ENCODE measurements around the gene B3GNT9. TPM values are rescaled to one million over a fixed set of nuclear protein-coding genes. Genes with fewer than 3 reads are reported as not detected.

The B3GNT9 gene
- total and polyA plus RNA-seq, 12 donors = 2.9 to 52.1 (median 19.6) TPM

DNA sequence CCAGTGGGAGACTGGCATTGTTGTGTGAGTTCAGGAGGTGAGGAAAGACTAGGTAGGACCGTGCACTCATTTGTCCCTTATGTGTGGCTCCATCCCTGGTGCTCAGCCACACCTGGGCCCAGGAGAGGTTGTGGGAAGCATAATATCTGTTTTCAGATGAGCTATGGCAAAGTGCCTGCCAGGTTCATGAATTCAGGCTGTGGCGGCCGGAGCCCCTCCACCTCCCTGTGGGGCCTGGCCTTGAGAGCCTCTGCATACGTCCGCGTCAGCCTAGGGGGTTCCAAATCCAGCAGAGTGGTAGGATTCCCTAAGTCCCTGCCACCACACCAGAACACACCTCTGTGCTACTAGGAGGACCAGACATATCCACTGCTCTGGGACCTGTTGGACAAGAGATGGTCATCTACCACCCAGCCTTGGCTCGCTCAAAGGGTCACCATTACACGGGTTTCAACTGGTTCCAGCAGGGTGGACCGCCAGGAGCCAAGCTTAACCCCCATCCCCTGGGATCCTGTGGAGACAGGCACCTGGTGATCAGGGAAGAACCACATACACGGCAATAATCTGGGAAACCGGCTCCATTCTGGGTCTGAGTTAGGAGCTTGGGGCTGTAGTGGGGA, 2.0 kb downstream of the B3GNT9 start:
- no peaks in the 10 kb centered on the region for H3K27me3 ChIP-seq
- H3K4me1 ChIP-seq (replicated peaks in 1 of 2) = peaks cover 0 to 6% of the 10 kb centered on the region in 2 donors
- no peak overlapping the region for H3K27ac ChIP-seq
- no peaks in the 10 kb centered on the region for H3K9me3 ChIP-seq (replicated peaks in 1 of 3)
- WGBS, 4 donors = 83 to 93% (median 90%) methylated on average over 6 to 11 of the region's 11 CpGs
- TF ChIP-seq POLR2A (IDR thresholded peaks at IDR 0.05) (no peak), CTCF (IDR thresholded peaks at IDR 0.05) (no peak)
- no peak for DNase-seq
- H3K36me3 ChIP-seq (replicated peaks in 1 of 2) = peaks cover 0 to 47% of the 10 kb centered on the region in 2 donors
- intact Hi-C loops (cut with DNase I) = no loop called here
- no peak overlapping the region for H3K4me3 ChIP-seq

DNA sequence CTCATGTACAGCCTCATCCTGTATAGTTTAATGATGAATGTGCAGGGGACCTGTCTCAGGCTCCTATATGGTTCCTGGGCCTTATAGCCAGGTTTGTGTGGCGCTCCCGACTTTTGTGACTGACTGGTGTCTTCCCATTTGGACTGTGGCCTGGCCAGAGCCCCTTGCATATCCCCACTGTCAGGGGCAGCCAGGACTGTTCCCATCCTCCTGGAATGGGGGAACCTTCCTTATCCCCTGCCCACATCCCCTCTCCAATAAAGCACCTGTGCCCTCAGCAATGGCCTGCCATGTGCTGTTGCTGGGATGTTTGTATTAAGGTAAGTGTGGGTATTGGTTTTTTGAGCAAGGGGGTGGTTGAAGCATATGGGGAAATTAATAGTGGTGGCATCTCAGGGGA, 2.6 kb downstream of the B3GNT9 start:
- no peak for DNase-seq
- H3K4me1 ChIP-seq (replicated peaks in 1 of 2) = peaks cover 0 to 6% of the 10 kb centered on the region in 2 donors
- H3K9me3 ChIP-seq (replicated peaks in 1 of 3) = no peaks in the 10 kb centered on the region
- no peak for TF ChIP-seq CTCF (IDR thresholded peaks at IDR 0.05)
- no peak for TF ChIP-seq POLR2A (IDR thresholded peaks at IDR 0.05)
- H3K27me3 ChIP-seq = no peaks in the 10 kb centered on the region
- no peak overlapping the region for H3K4me3 ChIP-seq
- WGBS, 4 donors = 88 to 96% (median 91%) methylated on average over 2 of the region's 2 CpGs
- H3K27ac ChIP-seq = no peak overlapping the region
- intact Hi-C loops (cut with DNase I) = no loop called here
- H3K36me3 ChIP-seq (replicated peaks in 1 of 2) = peaks cover 0 to 53% of the 10 kb centered on the region in 2 donors

DNA sequence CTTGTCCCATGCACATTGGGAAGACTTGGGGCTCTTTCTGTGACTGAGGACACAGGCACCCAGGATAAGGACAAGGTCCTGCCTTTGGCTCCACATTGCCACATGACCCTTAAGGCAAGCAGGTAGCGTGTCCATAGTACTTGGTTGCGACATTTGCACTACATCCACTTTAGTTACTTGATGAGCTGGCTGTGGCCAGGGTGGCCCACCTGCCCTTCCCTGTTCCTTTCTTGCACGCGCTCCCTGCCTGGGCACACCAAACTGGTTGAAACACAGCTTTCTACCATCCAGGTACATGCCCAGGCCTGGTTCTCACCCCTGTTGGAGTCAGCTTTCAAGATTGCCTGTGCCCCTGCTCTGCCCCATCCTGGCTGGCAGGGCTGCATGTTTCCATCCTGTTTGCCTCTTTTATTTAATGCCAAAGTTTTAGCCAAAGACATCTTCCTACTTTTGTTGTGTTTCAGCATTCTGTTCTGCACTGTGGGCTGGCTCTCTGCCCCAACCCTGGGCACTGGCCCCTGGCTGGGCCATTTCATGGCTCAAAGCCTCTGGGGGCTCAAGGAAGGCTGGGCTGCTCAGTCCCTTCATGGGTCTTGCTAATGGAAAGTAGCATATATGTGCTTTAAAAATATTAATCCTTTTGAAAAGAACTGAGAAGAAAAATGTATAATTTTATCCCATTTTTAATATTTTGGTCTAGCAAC, 3.2 kb downstream of the B3GNT9 start:
- Histone ChIP-seq H3K4me1 (replicated peaks in 1 of 2) (peaks cover 0 to 6% of the 10 kb centered on the region in 2 donors), H3K9me3 (replicated peaks in 1 of 3) (no peaks in the 10 kb centered on the region), H3K36me3 (replicated peaks in 1 of 2) (peaks cover 0 to 59% of the 10 kb centered on the region in 2 donors), H3K27ac (no peak overlapping the region), H3K4me3 (no peak overlapping the region), H3K27me3 (no peaks in the 10 kb centered on the region)
- intact Hi-C loops (cut with DNase I) = loop anchor here in 1 of 2 donors (2.0 kb wide), 1 partner anchor 169 kb away; no protein-coding TSS in a partner anchor
- DNase-seq = no peak
- WGBS, 4 donors = 87 to 98% (median 94%) methylated on average over 3 to 4 of the region's 4 CpGs
- no peak for TF ChIP-seq CTCF (IDR thresholded peaks at IDR 0.05)
- TF ChIP-seq POLR2A (IDR thresholded peaks at IDR 0.05) = no peak

GRCh38 chr16:67146523-67147357, 4.1 kb downstream of the B3GNT9 start:
- no peaks in the 10 kb centered on the region for H3K27me3 ChIP-seq
- TF ChIP-seq CTCF (IDR thresholded peaks at IDR 0.05) (no peak), POLR2A (IDR thresholded peaks at IDR 0.05) (no peak)
- DNase-seq = no peak
- H3K36me3 ChIP-seq (replicated peaks in 1 of 2) = peaks cover 0 to 67% of the 10 kb centered on the region in 2 donors
- no peak overlapping the region for H3K27ac ChIP-seq
- intact Hi-C loops (cut with DNase I) = loop anchor here in 1 of 2 donors (2.0 kb wide), 1 partner anchor 168 kb away; no protein-coding TSS in a partner anchor
- H3K4me3 ChIP-seq = no peak overlapping the region
- H3K4me1 ChIP-seq (replicated peaks in 1 of 2) = peaks cover 0 to 6% of the 10 kb centered on the region in 2 donors
- no peaks in the 10 kb centered on the region for H3K9me3 ChIP-seq (replicated peaks in 1 of 3)
- WGBS, 4 donors = 86 to 91% (median 88%) methylated on average over 5 to 7 of the region's 7 CpGs
